Measurements from ENCODE around the gene NOS1. TPM values are rescaled to one million over a fixed set of nuclear protein-coding genes. Genes with fewer than 3 reads are reported as not detected.

NOS1 gene
- total and polyA plus RNA-seq, 2 of the 8 experiments (the other 6 are each of a cell fraction or from before 2014, with no cell fraction given) = 1.5 to 2.0 TPM

DNA sequence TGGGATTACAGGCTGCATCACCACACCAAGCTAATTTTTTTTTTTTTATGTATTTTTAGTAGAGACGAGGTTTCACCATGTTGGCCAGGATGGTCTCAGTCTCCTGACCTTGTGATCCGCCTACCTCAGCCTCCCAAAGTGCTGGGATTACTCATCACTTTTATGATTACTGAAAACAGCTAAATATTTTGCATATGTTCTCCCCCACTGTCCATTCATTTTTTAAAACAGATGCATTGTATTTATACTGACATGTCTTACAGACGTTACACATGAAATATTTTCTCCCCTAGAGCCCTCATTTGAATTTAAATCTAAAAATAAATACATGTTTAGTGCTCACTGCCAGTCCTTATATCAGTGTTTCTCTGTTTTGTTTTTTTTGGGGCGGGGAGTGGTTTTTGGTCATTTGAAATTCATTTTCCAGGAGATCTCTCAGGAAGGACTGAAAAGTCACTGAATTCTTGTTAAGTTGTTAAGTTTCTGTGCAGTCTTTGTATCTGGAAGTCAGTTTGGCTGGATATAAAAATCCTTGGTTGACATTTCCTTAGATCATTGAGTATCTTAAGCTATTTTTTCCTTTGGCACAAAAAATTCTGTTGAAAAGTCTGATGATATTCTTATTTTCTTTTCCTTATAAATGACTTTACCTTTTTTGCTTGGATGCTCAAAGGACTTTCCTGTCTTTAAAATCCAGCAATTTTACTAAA, 180.5 kb downstream of the NOS1 start:
- TF ChIP-seq, protein P1, sequence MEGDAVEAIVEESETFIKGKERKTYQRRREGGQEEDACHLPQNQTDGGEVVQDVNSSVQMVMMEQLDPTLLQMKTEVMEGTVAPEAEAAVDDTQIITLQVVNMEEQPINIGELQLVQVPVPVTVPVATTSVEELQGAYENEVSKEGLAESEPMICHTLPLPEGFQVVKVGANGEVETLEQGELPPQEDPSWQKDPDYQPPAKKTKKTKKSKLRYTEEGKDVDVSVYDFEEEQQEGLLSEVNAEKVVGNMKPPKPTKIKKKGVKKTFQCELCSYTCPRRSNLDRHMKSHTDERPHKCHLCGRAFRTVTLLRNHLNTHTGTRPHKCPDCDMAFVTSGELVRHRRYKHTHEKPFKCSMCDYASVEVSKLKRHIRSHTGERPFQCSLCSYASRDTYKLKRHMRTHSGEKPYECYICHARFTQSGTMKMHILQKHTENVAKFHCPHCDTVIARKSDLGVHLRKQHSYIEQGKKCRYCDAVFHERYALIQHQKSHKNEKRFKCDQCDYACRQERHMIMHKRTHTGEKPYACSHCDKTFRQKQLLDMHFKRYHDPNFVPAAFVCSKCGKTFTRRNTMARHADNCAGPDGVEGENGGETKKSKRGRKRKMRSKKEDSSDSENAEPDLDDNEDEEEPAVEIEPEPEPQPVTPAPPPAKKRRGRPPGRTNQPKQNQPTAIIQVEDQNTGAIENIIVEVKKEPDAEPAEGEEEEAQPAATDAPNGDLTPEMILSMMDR (IDR thresholded peaks at IDR 0.05; ENCODE audit: control extremely low read depth in 1 of 3, insufficient read depth in 1 of 3, low read depth in 1 of 3, low read length in 3 of 3) = no peak
- no peak for TF ChIP-seq BRCA1 (IDR thresholded peaks at IDR 0.05; ENCODE audit: low read depth, low read length)
- TF ChIP-seq RAD21 (IDR thresholded peaks at IDR 0.05 in 1 of 2, conservative IDR thresholded peaks at IDR 0.05 in 1 of 2; ENCODE audit: low read depth in 2 of 2, low read length in 2 of 2) = no peak
- TF ChIP-seq GTF2F1 (IDR thresholded peaks at IDR 0.05; ENCODE audit: borderline replicate concordance, low read depth, low read length) = no peak
- TF ChIP-seq RBBP5 (IDR thresholded peaks at IDR 0.05; ENCODE audit: borderline replicate concordance, low read depth, low read length) = no peak
- no peak for TF ChIP-seq KDM4A (IDR thresholded peaks at IDR 0.05; ENCODE audit: low read depth, low read length, severe bottlenecking)
- no peak for TF ChIP-seq CHD1 (IDR thresholded peaks at IDR 0.05; ENCODE audit: low read depth, low read length)
- no peak for TF ChIP-seq HDAC2 (IDR thresholded peaks at IDR 0.05; ENCODE audit: borderline replicate concordance in 1 of 2, low read depth in 2 of 2, low read length in 2 of 2)
- CTCF ChIA-PET (ENCODE audit: partially characterized antibody) = no interaction called here
- H3K79me1 ChIP-seq (ENCODE audit: low read depth, low read length) = no peaks in the 10 kb centered on the region; the same call in 1 of the 2 replicates
- peaks cover 0 to 2% of the 10 kb centered on the region in 2 experiments for H4K20me1 ChIP-seq (replicated peaks in 1 of 2; ENCODE audit: control insufficient read depth in 1 of 2, insufficient read depth in 2 of 2, low read length in 2 of 2)
- POLR2A ChIA-PET (ENCODE audit: partially characterized antibody) = interaction anchor here (1.0 to 1.2 kb wide), 2 partner anchors 13 to 21 kb away, joined by 3 to 4 read pairs; no protein-coding TSS in a partner anchor
- no peaks in the 10 kb centered on the region for H3K9me3 ChIP-seq (ENCODE audit: insufficient read depth in 2 of 2, low read depth in 1 of 2, low read length in 1 of 2)
- no peak for DNase-seq (ENCODE audit: low read depth in 1 of 2, low spot score in 2 of 2)
- H2BK20ac ChIP-seq (ENCODE audit: low read length) = no peak overlapping the region
- H3K36me3 ChIP-seq (ENCODE audit: control insufficient read depth in 2 of 4, insufficient read depth in 4 of 4, low read length in 3 of 4) = peaks cover 17 to 72% (median 54%) of the 10 kb centered on the region in 4 experiments
- no peak overlapping the region for H3K18ac ChIP-seq (ENCODE audit: extremely low read depth, low read length)
- H2AK5ac ChIP-seq (ENCODE audit: low read depth, low read length) = no peak overlapping the region
- H2BK120ac ChIP-seq (replicated peaks; ENCODE audit: low read depth, low read length) = no peak overlapping the region
- H3K14ac ChIP-seq (ENCODE audit: insufficient read length) = no peak overlapping the region
- H3K4me2 ChIP-seq (ENCODE audit: insufficient read depth in 1 of 2, low read depth in 2 of 2, low read length in 2 of 2) = no peak overlapping the region
- H4K91ac ChIP-seq (replicated peaks; ENCODE audit: insufficient read length, low read length) = no peak overlapping the region
- no peaks in the 10 kb centered on the region for H3K23me2 ChIP-seq (ENCODE audit: low read depth, low read length)
- no peak overlapping the region for H4K5ac ChIP-seq (ENCODE audit: insufficient read length, low read depth, low read length)
- H3K4me3 ChIP-seq (ENCODE audit: extremely low read depth in 1 of 4, insufficient read depth in 2 of 4, low read depth in 3 of 4, low read length in 4 of 4) = no peak overlapping the region
- FAIRE-seq = no peak
- no peak overlapping the region for H2BK15ac ChIP-seq (ENCODE audit: low read length)
- H3K27me3 ChIP-seq (replicated peaks in 1 of 4; ENCODE audit: control insufficient read depth in 3 of 4, extremely low read depth in 1 of 4, insufficient read depth in 3 of 4, low read length in 3 of 4) = no peaks in the 10 kb centered on the region
- no peak overlapping the region for H3K4ac ChIP-seq (replicated peaks; ENCODE audit: insufficient read length, low read depth, low read length)
- H3K23ac ChIP-seq (ENCODE audit: insufficient read length) = no peak overlapping the region
- 87% methylated on average over 4 of the region's 4 CpGs; no CpG with 5 or more reads in 1 of the 2 experiments for whole genome bisulfite sequencing, 2 experiments (ENCODE audit: extremely low coverage in 1 of 2, insufficient coverage in 1 of 2, insufficient read length in 1 of 2, insufficient replicate concordance in 2 of 2, low coverage in 1 of 2, low lambda C conversion rate in 2 of 2, missing lambda C conversion rate in 1 of 2)
- H2BK12ac ChIP-seq (ENCODE audit: low read depth, low read length) = no peak overlapping the region
- no peak overlapping the region for H2BK5ac ChIP-seq (ENCODE audit: low read depth, low read length)
- no peaks in the 10 kb centered on the region for H3K4me1 ChIP-seq (replicated peaks in 1 of 4; ENCODE audit: control insufficient read depth in 3 of 4, insufficient read depth in 4 of 4, low read length in 3 of 4)
- H3K27ac ChIP-seq (ENCODE audit: low read depth, low read length) = no peak overlapping the region
- no peak overlapping the region for H3K9ac ChIP-seq (replicated peaks in 1 of 4; ENCODE audit: extremely low read depth in 1 of 4, low read depth in 3 of 4, low read length in 3 of 4)
- H4K8ac ChIP-seq (ENCODE audit: extremely low read depth, insufficient read depth, low read length) = no peak overlapping the region
- peaks cover 0 to 7% of the 10 kb centered on the region in 2 experiments; a peak in 2 of 4 replicates for H3K79me2 ChIP-seq (ENCODE audit: control insufficient read depth in 1 of 2, insufficient read depth in 2 of 2, low read length in 2 of 2)
- H3K56ac ChIP-seq (replicated peaks; ENCODE audit: insufficient read length, low read depth, low read length) = no peak overlapping the region
- no peak overlapping the region for H2AFZ ChIP-seq (ENCODE audit: low read length)

Measured in H1 (cell line).